A673 (cell line): ENCODE results near the gene RBM20.

ENCODE experiments used
- CTCF ChIP-seq: fragments of 300-800, 200-600 bp; sonication (generic); conservative IDR thresholded peaks from 2 replicates; pipeline ENCODE4 v1.5.1; 2017; ENCODE audit warnings: low read depth, mild to moderate bottlenecking, antibody characterized with exemption, low read length, moderate library complexity, mixed read lengths
- EZH2 ChIP-seq: fragments of 200-600 bp; sonication (generic); IDR thresholded peaks from 2 replicates; pipeline ENCODE4 v1.6.1; 2017; ENCODE audit warnings: borderline replicate concordance, low read depth, mild to moderate bottlenecking, mixed read lengths, antibody characterized with exemption, low read length; ENCODE audit not compliant: poor library complexity, severe bottlenecking

DNA sequence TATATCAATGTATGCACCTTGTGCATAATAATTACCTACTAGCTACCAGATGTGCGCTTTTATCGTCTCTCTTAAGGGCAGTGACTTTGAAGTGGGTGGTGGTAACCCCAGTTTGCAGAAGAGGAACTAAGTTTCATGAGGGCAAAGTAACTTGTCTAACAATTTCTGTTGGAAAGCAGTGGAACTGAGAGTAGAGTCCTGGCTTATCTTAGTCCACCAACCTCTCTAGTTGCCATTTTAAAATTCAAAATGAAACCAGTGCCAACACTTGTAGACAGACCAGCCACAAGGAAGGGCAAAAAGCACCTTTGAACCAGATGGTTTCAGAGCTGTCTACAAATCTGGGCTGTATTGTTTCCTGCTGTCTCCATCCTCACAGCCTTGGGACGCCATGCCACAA is 32.0 kb upstream of the RBM20 start:
- TF ChIP-seq CTCF (no peak), EZH2 (no peak)
